Measurements from ENCODE around the gene ACTR3.
A peak's percentile ranks its signal among the peaks of the same experiment; 100 is the strongest.
"Not testable (repeated sequence)": the region's sequence is repeated elsewhere in the genome, so short reads cannot be mapped to it uniquely, and the experiment has no call there.

The ACTR3 gene

GRCh38 chr2:113889471-113890252, at the start of gene ACTR3:
Gene ACTR3 (plus strand): TSS chr2:113890089. CDS start chr2:113890280, 191 bp downstream.
- DNase-seq (ENCODE audit: low spot score): peak; percentile 99
- peak within 1 kb of the TSS; percentile 97 to 100 for H3K27ac ChIP-seq
- TF ChIP-seq CTCF (IDR thresholded peaks at IDR 0.05): no peak
- peak within 1 kb of the TSS; percentile 98 for H3K4me3 ChIP-seq

GRCh38 chr2:113840518-113840917, 49.4 kb upstream of the ACTR3 start:
- no peak overlapping the region for H3K4me3 ChIP-seq
- no peak overlapping the region for H3K27ac ChIP-seq
- no peak for TF ChIP-seq CTCF (IDR thresholded peaks at IDR 0.05)
- no peak for DNase-seq (ENCODE audit: low spot score)

- H3K4me3 ChIP-seq: no peak overlapping the region
- TF ChIP-seq CTCF (IDR thresholded peaks at IDR 0.05): no peak
- DNase-seq (ENCODE audit: low spot score): no peak
- H3K27ac ChIP-seq: no peak overlapping the region
Measured at GRCh38 chr2:113842919-113843736, 46.8 kb upstream of the ACTR3 start.

- not testable (repeated sequence) for H3K4me3 ChIP-seq; H3K27ac ChIP-seq; DNase-seq (ENCODE audit: low spot score)
Measured at GRCh38 chr2:113843737-113844050, 46.2 kb upstream of the ACTR3 start.

GRCh38 chr2:113845261-113845660, 44.6 kb upstream of the ACTR3 start:
- H3K4me3 ChIP-seq: no peak overlapping the region
- H3K27ac ChIP-seq: no peak overlapping the region
- TF ChIP-seq CTCF (IDR thresholded peaks at IDR 0.05): no peak
- DNase-seq (ENCODE audit: low spot score): no peak

GRCh38 chr2:113845796-113846195, 44.1 kb upstream of the ACTR3 start:
- not testable (repeated sequence) for H3K27ac ChIP-seq; H3K4me3 ChIP-seq; DNase-seq (ENCODE audit: low spot score)

GRCh38 chr2:113846429-113846828, 43.5 kb upstream of the ACTR3 start:
- Histone ChIP-seq H3K4me3 (no peak overlapping the region), H3K27ac (no peak overlapping the region)
- DNase-seq (ENCODE audit: low spot score): no peak
- TF ChIP-seq CTCF (IDR thresholded peaks at IDR 0.05): no peak

- H3K4me3 ChIP-seq: no peak overlapping the region
- no peak overlapping the region for H3K27ac ChIP-seq
- no peak for DNase-seq (ENCODE audit: low spot score)
- TF ChIP-seq CTCF (IDR thresholded peaks at IDR 0.05): no peak
Measured at GRCh38 chr2:113847144-113847543, 42.7 kb upstream of the ACTR3 start.
